ENCODE results near the gene MAN2A1.

Gene MAN2A1

GRCh38 chr5:109690975-109691574, 1.3 kb downstream of the MAN2A1 start:
- no peak for TF ChIP-seq POLR2A (IDR thresholded peaks at IDR 0.05; ENCODE audit: low read depth, low read length)
- no peak for TF ChIP-seq POLR2AphosphoS5 (IDR thresholded peaks at IDR 0.05; ENCODE audit: low read depth, low read length)
- TF ChIP-seq POU2F2 (IDR thresholded peaks at IDR 0.05; ENCODE audit: low read depth, low read length): no peak
- no peak for TF ChIP-seq TAF1 (IDR thresholded peaks at IDR 0.05; ENCODE audit: low read depth, low read length)
- TF ChIP-seq PAX5 (IDR thresholded peaks at IDR 0.05; ENCODE audit: insufficient read depth, low read length, severe bottlenecking): no peak
- no peak for TF ChIP-seq SPI1 (IDR thresholded peaks at IDR 0.05; ENCODE audit: low read depth, low read length)
- FAIRE-seq (no peak), DNase-seq (ENCODE audit: insufficient read length, low spot score) (no peak)

GRCh38 chr5:109691996-109692395, 2.3 kb downstream of the MAN2A1 start:
- TF ChIP-seq POU2F2 (IDR thresholded peaks at IDR 0.05; ENCODE audit: low read depth, low read length) (no peak), SPI1 (IDR thresholded peaks at IDR 0.05; ENCODE audit: low read depth, low read length) (no peak), TAF1 (IDR thresholded peaks at IDR 0.05; ENCODE audit: low read depth, low read length) (no peak), POLR2A (IDR thresholded peaks at IDR 0.05; ENCODE audit: low read depth, low read length) (no peak), PAX5 (IDR thresholded peaks at IDR 0.05; ENCODE audit: insufficient read depth, low read length, severe bottlenecking) (no peak), POLR2AphosphoS5 (IDR thresholded peaks at IDR 0.05; ENCODE audit: low read depth, low read length) (no peak)
- DNase-seq (ENCODE audit: insufficient read length, low spot score) (no peak), FAIRE-seq (no peak)

GRCh38 chr5:109692852-109693251, 3.1 kb downstream of the MAN2A1 start:
- TF ChIP-seq POU2F2 (IDR thresholded peaks at IDR 0.05; ENCODE audit: low read depth, low read length): no peak
- no peak for TF ChIP-seq POLR2A (IDR thresholded peaks at IDR 0.05; ENCODE audit: low read depth, low read length)
- no peak for DNase-seq (ENCODE audit: insufficient read length, low spot score)
- no peak for FAIRE-seq

- TF ChIP-seq PAX5 (IDR thresholded peaks at IDR 0.05; ENCODE audit: insufficient read depth, low read length, severe bottlenecking) (no peak), TAF1 (IDR thresholded peaks at IDR 0.05; ENCODE audit: low read depth, low read length) (no peak), POU2F2 (IDR thresholded peaks at IDR 0.05; ENCODE audit: low read depth, low read length) (no peak), POLR2A (IDR thresholded peaks at IDR 0.05; ENCODE audit: low read depth, low read length) (no peak), POLR2AphosphoS5 (IDR thresholded peaks at IDR 0.05; ENCODE audit: low read depth, low read length) (no peak), SPI1 (IDR thresholded peaks at IDR 0.05; ENCODE audit: low read depth, low read length) (no peak)
- no peak for DNase-seq (ENCODE audit: insufficient read length, low spot score)
- no peak for FAIRE-seq
Measured at GRCh38 chr5:109693535-109694400, 4.0 kb downstream of the MAN2A1 start.

GRCh38 chr5:109694451-109694891, 4.7 kb downstream of the MAN2A1 start:
- TF ChIP-seq POU2F2 (IDR thresholded peaks at IDR 0.05; ENCODE audit: low read depth, low read length): no peak
- no peak for TF ChIP-seq PAX5 (IDR thresholded peaks at IDR 0.05; ENCODE audit: insufficient read depth, low read length, severe bottlenecking)
- TF ChIP-seq POLR2A (IDR thresholded peaks at IDR 0.05; ENCODE audit: low read depth, low read length): no peak
- FAIRE-seq (no peak), DNase-seq (ENCODE audit: insufficient read length, low spot score) (no peak)

GRCh38 chr5:109695005-109695926, 5.5 kb downstream of the MAN2A1 start:
- DNase-seq (ENCODE audit: insufficient read length, low spot score) (no peak), FAIRE-seq (no peak)
- TF ChIP-seq PAX5 (IDR thresholded peaks at IDR 0.05; ENCODE audit: insufficient read depth, low read length, severe bottlenecking) (no peak), POLR2AphosphoS5 (IDR thresholded peaks at IDR 0.05; ENCODE audit: low read depth, low read length) (no peak), POLR2A (IDR thresholded peaks at IDR 0.05; ENCODE audit: low read depth, low read length) (no peak), SPI1 (IDR thresholded peaks at IDR 0.05; ENCODE audit: low read depth, low read length) (peak; percentile 75)

- DNase-seq (ENCODE audit: insufficient read length, low spot score): no peak
- FAIRE-seq: no peak
- TF ChIP-seq POLR2AphosphoS5 (IDR thresholded peaks at IDR 0.05; ENCODE audit: low read depth, low read length): no peak
- no peak for TF ChIP-seq SPI1 (IDR thresholded peaks at IDR 0.05; ENCODE audit: low read depth, low read length)
- TF ChIP-seq POU2F2 (IDR thresholded peaks at IDR 0.05; ENCODE audit: low read depth, low read length): no peak
- no peak for TF ChIP-seq POLR2A (IDR thresholded peaks at IDR 0.05; ENCODE audit: low read depth, low read length)
- TF ChIP-seq TAF1 (IDR thresholded peaks at IDR 0.05; ENCODE audit: low read depth, low read length): no peak
- no peak for TF ChIP-seq PAX5 (IDR thresholded peaks at IDR 0.05; ENCODE audit: insufficient read depth, low read length, severe bottlenecking)
Measured at GRCh38 chr5:109697339-109697738, 7.6 kb downstream of the MAN2A1 start.

- TF ChIP-seq POLR2AphosphoS5 (IDR thresholded peaks at IDR 0.05; ENCODE audit: low read depth, low read length) (no peak), POLR2A (IDR thresholded peaks at IDR 0.05; ENCODE audit: low read depth, low read length) (no peak), POU2F2 (IDR thresholded peaks at IDR 0.05; ENCODE audit: low read depth, low read length) (no peak), PAX5 (IDR thresholded peaks at IDR 0.05; ENCODE audit: insufficient read depth, low read length, severe bottlenecking) (no peak), SPI1 (IDR thresholded peaks at IDR 0.05; ENCODE audit: low read depth, low read length) (no peak), TAF1 (IDR thresholded peaks at IDR 0.05; ENCODE audit: low read depth, low read length) (no peak)
- DNase-seq (ENCODE audit: insufficient read length, low spot score): no peak
- FAIRE-seq: no peak
Measured at GRCh38 chr5:109700516-109701153, 10.9 kb downstream of the MAN2A1 start.

- DNase-seq (ENCODE audit: insufficient read length, low spot score): no peak
- TF ChIP-seq PAX5 (IDR thresholded peaks at IDR 0.05; ENCODE audit: insufficient read depth, low read length, severe bottlenecking): no peak
- no peak for TF ChIP-seq POLR2A (IDR thresholded peaks at IDR 0.05; ENCODE audit: low read depth, low read length)
- no peak for TF ChIP-seq POU2F2 (IDR thresholded peaks at IDR 0.05; ENCODE audit: low read depth, low read length)
- TF ChIP-seq SPI1 (IDR thresholded peaks at IDR 0.05; ENCODE audit: low read depth, low read length): no peak
- no peak for TF ChIP-seq TAF1 (IDR thresholded peaks at IDR 0.05; ENCODE audit: low read depth, low read length)
- no peak for TF ChIP-seq POLR2AphosphoS5 (IDR thresholded peaks at IDR 0.05; ENCODE audit: low read depth, low read length)
- no peak for FAIRE-seq
Measured at GRCh38 chr5:109701252-109701651, 11.5 kb downstream of the MAN2A1 start.

Measured in GM12891 (cell line).